ENCODE measurements around the gene SUN3.

SUN3 gene

DNA sequence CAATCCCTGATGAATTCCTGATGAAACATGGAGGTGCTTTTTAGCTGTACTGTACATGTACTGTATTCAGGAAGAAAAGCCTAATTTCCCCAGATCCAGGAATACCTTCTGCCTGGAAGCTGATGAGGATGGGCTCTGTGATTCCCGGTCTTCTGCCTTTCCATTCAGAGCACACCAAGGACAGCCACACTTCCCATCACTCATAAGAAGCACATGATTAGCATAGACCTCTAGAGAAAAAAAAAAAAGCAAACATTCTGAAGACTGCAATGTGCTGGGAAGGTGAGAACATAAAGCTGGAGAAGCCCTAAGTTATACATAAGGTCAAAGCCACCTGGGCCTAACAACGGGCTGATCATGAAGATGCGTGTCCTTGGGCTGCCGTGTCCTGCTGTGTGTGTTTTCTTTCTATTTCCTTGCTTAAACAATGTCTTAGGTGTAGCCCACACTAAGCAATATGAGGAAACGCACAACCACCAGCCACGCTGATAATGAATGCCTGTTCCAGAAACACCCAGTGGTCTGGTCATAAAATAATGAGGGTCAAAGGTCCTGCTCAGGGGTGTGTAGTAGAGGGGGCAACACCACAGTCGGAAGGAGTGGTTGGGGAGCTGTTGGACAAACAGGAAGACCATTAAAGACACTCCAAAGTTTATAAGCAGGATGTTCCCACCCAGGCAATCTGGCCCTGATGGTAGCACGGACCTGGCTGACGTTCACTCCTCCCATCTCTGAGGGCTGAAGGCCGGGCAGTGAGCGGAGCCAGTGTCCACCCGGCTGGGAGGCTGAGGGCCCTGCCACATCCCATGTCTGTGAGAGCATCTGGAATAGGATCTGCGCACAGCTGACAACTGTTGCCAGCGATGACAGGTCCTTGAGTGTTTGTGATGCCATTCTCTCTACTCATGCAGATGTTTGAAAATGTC, 88.6 kb downstream of the SUN3 start:
- H3K4me1 ChIP-seq (ENCODE audit: insufficient read depth, insufficient read length), result peaks cover 10% of the 10 kb centered on the region
- no peaks in the 10 kb centered on the region for H3K9me3 ChIP-seq (ENCODE audit: insufficient read depth, low read length)
- H3K9ac ChIP-seq (ENCODE audit: insufficient read length, low read depth), result no peak overlapping the region
- H3K36me3 ChIP-seq (ENCODE audit: insufficient read depth, insufficient read length, low read length), result no peaks in the 10 kb centered on the region
- DNase-seq (ENCODE audit: low read depth, low spot score), result no peak
- TF ChIP-seq ZNF274 (IDR thresholded peaks at IDR 0.05; ENCODE audit: low read depth, low read length) (no peak), SUZ12 (IDR thresholded peaks at IDR 0.05; ENCODE audit: extremely low read depth, insufficient read depth, insufficient read length) (no peak), YY1 (IDR thresholded peaks at IDR 0.05; ENCODE audit: insufficient read depth, insufficient read length) (no peak)
- H3K27me3 ChIP-seq (ENCODE audit: insufficient read depth, insufficient read length), result no peaks in the 10 kb centered on the region
- H3K4me3 ChIP-seq (ENCODE audit: insufficient read length, low read depth), result no peak overlapping the region

DNA sequence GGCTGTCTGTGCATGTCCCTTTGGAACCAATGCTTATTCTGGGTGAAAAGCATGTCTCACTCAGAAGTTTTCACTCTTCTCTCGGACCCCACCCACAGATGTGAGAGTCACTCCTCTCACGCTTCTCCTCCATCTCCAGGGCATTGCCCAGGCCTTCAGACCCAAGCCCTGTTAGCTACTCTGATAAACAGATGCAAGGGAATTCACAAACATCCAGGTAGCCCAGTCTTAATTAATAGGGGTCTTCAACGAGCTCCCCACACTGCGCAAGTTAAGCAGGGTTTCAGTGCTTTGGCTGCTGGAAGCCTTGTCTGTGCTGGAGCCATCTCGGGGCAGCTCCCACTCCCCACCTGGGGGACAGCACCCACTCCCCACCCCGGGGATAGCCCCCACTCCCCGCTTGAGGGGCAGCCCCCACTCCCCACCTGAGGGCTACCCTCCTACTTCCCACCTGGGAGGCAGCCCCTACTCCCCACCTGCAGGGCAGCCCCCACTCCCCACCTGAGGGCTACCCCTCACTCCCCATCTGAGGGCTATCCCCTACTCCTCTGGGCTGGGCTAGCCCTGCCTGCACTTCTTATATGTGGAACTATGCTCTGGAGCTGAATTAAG, 89.4 kb downstream of the SUN3 start:
- no peaks in the 10 kb centered on the region for H3K9me3 ChIP-seq (ENCODE audit: insufficient read depth, low read length)
- no peak for DNase-seq (ENCODE audit: low read depth, low spot score)
- H3K36me3 ChIP-seq (ENCODE audit: insufficient read depth, insufficient read length, low read length), result no peaks in the 10 kb centered on the region
- H3K4me3 ChIP-seq (ENCODE audit: insufficient read length, low read depth), result no peak overlapping the region
- TF ChIP-seq SUZ12 (IDR thresholded peaks at IDR 0.05; ENCODE audit: extremely low read depth, insufficient read depth, insufficient read length), result no peak
- no peak for TF ChIP-seq ZNF274 (IDR thresholded peaks at IDR 0.05; ENCODE audit: low read depth, low read length)
- no peak for TF ChIP-seq YY1 (IDR thresholded peaks at IDR 0.05; ENCODE audit: insufficient read depth, insufficient read length)
- no peak overlapping the region for H3K9ac ChIP-seq (ENCODE audit: insufficient read length, low read depth)
- H3K27me3 ChIP-seq (ENCODE audit: insufficient read depth, insufficient read length), result no peaks in the 10 kb centered on the region
- peaks cover 10% of the 10 kb centered on the region for H3K4me1 ChIP-seq (ENCODE audit: insufficient read depth, insufficient read length)

- Histone ChIP-seq H3K9ac (ENCODE audit: insufficient read length, low read depth) (no peak overlapping the region), H3K4me3 (ENCODE audit: insufficient read length, low read depth) (no peak overlapping the region), H3K9me3 (ENCODE audit: insufficient read depth, low read length) (no peaks in the 10 kb centered on the region), H3K27me3 (ENCODE audit: insufficient read depth, insufficient read length) (no peaks in the 10 kb centered on the region), H3K36me3 (ENCODE audit: insufficient read depth, insufficient read length, low read length) (no peaks in the 10 kb centered on the region), H3K4me1 (ENCODE audit: insufficient read depth, insufficient read length) (peaks cover 9% of the 10 kb centered on the region)
- TF ChIP-seq ZNF274 (IDR thresholded peaks at IDR 0.05; ENCODE audit: low read depth, low read length), result no peak
- no peak for DNase-seq (ENCODE audit: low read depth, low spot score)
Observed at GRCh38 chr7:47938574-47939165, 90.2 kb downstream of the SUN3 start.

GRCh38 chr7:47937711-47938573, 91.0 kb downstream of the SUN3 start:
- TF ChIP-seq SUZ12 (IDR thresholded peaks at IDR 0.05; ENCODE audit: extremely low read depth, insufficient read depth, insufficient read length) (no peak), ZNF274 (IDR thresholded peaks at IDR 0.05; ENCODE audit: low read depth, low read length) (no peak), YY1 (IDR thresholded peaks at IDR 0.05; ENCODE audit: insufficient read depth, insufficient read length) (no peak)
- Histone ChIP-seq H3K27me3 (ENCODE audit: insufficient read depth, insufficient read length) (no peaks in the 10 kb centered on the region), H3K9ac (ENCODE audit: insufficient read length, low read depth) (no peak overlapping the region), H3K9me3 (ENCODE audit: insufficient read depth, low read length) (no peaks in the 10 kb centered on the region), H3K36me3 (ENCODE audit: insufficient read depth, insufficient read length, low read length) (no peaks in the 10 kb centered on the region), H3K4me3 (ENCODE audit: insufficient read length, low read depth) (no peak overlapping the region), H3K4me1 (ENCODE audit: insufficient read depth, insufficient read length) (peaks cover 9% of the 10 kb centered on the region)
- no peak for DNase-seq (ENCODE audit: low read depth, low spot score)

All from NT2/D1 (cell line).